Progenitor cell of endocrine pancreas (in vitro differentiated cells): Measurements from ENCODE around the gene UVRAG. TPM values are rescaled to one million over a fixed set of nuclear protein-coding genes. Genes with fewer than 3 reads are reported as not detected.

ENCODE experiments used
- DNase-seq: peaks from one replicate; pipeline ENCODE4 v3.0.0; 2021; ENCODE audit warnings: low spot score; ENCODE audit not compliant: unreplicated experiment
- H3K27ac Mint-ChIP-seq: 2 replicates; pipeline ENCODE4 v1.8.0; 2021; ENCODE audit warnings: mild to moderate bottlenecking, moderate library complexity, mixed read lengths
- H3K27me3 Mint-ChIP-seq: 2 replicates; pipeline ENCODE4 v1.8.0; 2021; ENCODE audit warnings: mixed read lengths
- H3K36me3 Mint-ChIP-seq: 2 replicates; pipeline ENCODE4 v1.8.0; 2022; ENCODE audit warnings: mixed read lengths; ENCODE audit not compliant: insufficient read depth
- H3K4me1 Mint-ChIP-seq: 2 replicates; pipeline ENCODE4 v1.8.0; 2021; ENCODE audit warnings: low read depth, mixed read lengths
- H3K4me3 Mint-ChIP-seq: 2 replicates; pipeline ENCODE4 v1.8.0; 2021; ENCODE audit warnings: low read depth, mild to moderate bottlenecking, moderate library complexity, mixed read lengths
- H3K9me3 Mint-ChIP-seq: 2 replicates; pipeline ENCODE4 v1.8.0; 2021; ENCODE audit warnings: low read depth, mixed read lengths
- CTCF ChIP-seq: fragments of 200-600 bp; sonication (generic); IDR thresholded peaks from one replicate; pipeline ENCODE4 v1.5.0; 2021; ENCODE audit warnings: antibody characterized with exemption, mild to moderate bottlenecking; ENCODE audit not compliant: unreplicated experiment
- total RNA-seq: library from RNA; stranded (reverse); gene quantifications from 2 replicates; pipeline ENCODE4 v1.2.1, GENCODE V29; 2021

UVRAG gene
- total RNA-seq, 1 donor from 2014 or later = 25.7 TPM

GRCh38 chr11:76083563-76084451, 268.8 kb downstream of the UVRAG start:
- H3K4me3 Mint-ChIP-seq = no peak overlapping the region
- DNase-seq = no peak
- no peak for TF ChIP-seq CTCF
- peaks cover 2% of the 10 kb centered on the region for H3K4me1 Mint-ChIP-seq
- H3K27me3 Mint-ChIP-seq = no peaks in the 10 kb centered on the region
- H3K27ac Mint-ChIP-seq = no peak overlapping the region
- peaks cover 4% of the 10 kb centered on the region for H3K36me3 Mint-ChIP-seq
- no peaks in the 10 kb centered on the region for H3K9me3 Mint-ChIP-seq

- H3K9me3 Mint-ChIP-seq = peaks cover 4% of the 10 kb centered on the region
- H3K4me1 Mint-ChIP-seq = peaks cover 2% of the 10 kb centered on the region
- no peaks in the 10 kb centered on the region for H3K27me3 Mint-ChIP-seq
- H3K4me3 Mint-ChIP-seq = no peak overlapping the region
- DNase-seq = no peak
- peak overlapping the region; percentile 49 for H3K27ac Mint-ChIP-seq
- no peak for TF ChIP-seq CTCF
- peaks cover 4% of the 10 kb centered on the region for H3K36me3 Mint-ChIP-seq
These were observed 270.3 kb downstream of the UVRAG start for GRCh38 chr11:76085270-76085669.

GRCh38 chr11:76086743-76087635, 272.0 kb downstream of the UVRAG start:
- Mint-ChIP-seq H3K9me3 (peaks cover 18% of the 10 kb centered on the region), H3K4me3 (no peak overlapping the region), H3K27me3 (no peaks in the 10 kb centered on the region), H3K4me1 (peaks cover 2% of the 10 kb centered on the region), H3K36me3 (peaks cover 20% of the 10 kb centered on the region), H3K27ac (no peak overlapping the region)
- no peak for TF ChIP-seq CTCF
- DNase-seq = no peak

- H3K36me3 Mint-ChIP-seq = peaks cover 24% of the 10 kb centered on the region
- TF ChIP-seq CTCF = no peak
- H3K4me1 Mint-ChIP-seq = peaks cover 2% of the 10 kb centered on the region
- peaks cover 20% of the 10 kb centered on the region for H3K9me3 Mint-ChIP-seq
- H3K27ac Mint-ChIP-seq = no peak overlapping the region
- no peak for DNase-seq
- H3K4me3 Mint-ChIP-seq = no peak overlapping the region
- H3K27me3 Mint-ChIP-seq = no peaks in the 10 kb centered on the region
These were observed 272.7 kb downstream of the UVRAG start for GRCh38 chr11:76087749-76088148.

- peaks cover 30% of the 10 kb centered on the region for H3K36me3 Mint-ChIP-seq
- no peak overlapping the region for H3K27ac Mint-ChIP-seq
- peaks cover 2% of the 10 kb centered on the region for H3K4me1 Mint-ChIP-seq
These were observed 273.5 kb downstream of the UVRAG start for GRCh38 chr11:76088511-76088910.

More at GRCh38 chr11:76088511-76088910, 273.5 kb downstream of the UVRAG start:
- no peaks in the 10 kb centered on the region for H3K27me3 Mint-ChIP-seq
- DNase-seq = no peak
- no peak overlapping the region for H3K4me3 Mint-ChIP-seq
- H3K9me3 Mint-ChIP-seq = peaks cover 20% of the 10 kb centered on the region
- TF ChIP-seq CTCF = no peak
